ENCODE results near the gene STEAP2.
"Not testable (repeated sequence)": the region's sequence is repeated elsewhere in the genome, so short reads cannot be mapped to it uniquely, and the experiment has no call there.

- TF ChIP-seq CTCF (IDR thresholded peaks at IDR 0.05; ENCODE audit: insufficient read depth, low read length, poor library complexity, severe bottlenecking); EZH2phosphoT487 (conservative IDR thresholded peaks at IDR 0.05; ENCODE audit: low read length): not testable (repeated sequence)
Observed at GRCh38 chr7:90186290-90186689, 25.2 kb upstream of the STEAP2 start.

Measured in SU-DHL-6 (cell line).